WTC11 (cell line): Measurements from ENCODE around the gene KCTD16. TPM values are rescaled to one million over a fixed set of nuclear protein-coding genes. Genes with fewer than 3 reads are reported as not detected.

Experiments
- ATAC-seq: fragments of 200-7000 bp; cut with Tn5 transposase; 2 replicates; pipeline ENCODE4 v1.10.0; 2021; ENCODE audit warnings: mild to moderate bottlenecking, moderate library complexity
- CTCF ChIA-PET: fragments of 300-600 bp; sonication (Branson Sonifier 250); formaldehyde crosslinking; loops from one replicate; lab custom pipeline; 2021; ENCODE audit warnings: antibody characterized with exemption; lab: Charles Lee
- POLR2A ChIA-PET: fragments of 350-600 bp; sonication (Branson Sonifier 250); formaldehyde crosslinking; loops from one replicate; lab custom pipeline; 2021; ENCODE audit warnings: antibody characterized with exemption; lab: Charles Lee
- DNase-seq: peaks from one replicate; pipeline ENCODE4 v3.0.0; 2021; ENCODE audit warnings: low spot score
- H3K27ac Mint-ChIP-seq: 2 replicates; pipeline ENCODE4 v1.8.0; 2021; ENCODE audit warnings: mixed read lengths
- H3K27me3 Mint-ChIP-seq: 2 replicates; pipeline ENCODE4 v1.8.0; 2021; ENCODE audit warnings: low read depth, mild to moderate bottlenecking, moderate library complexity, mixed read lengths
- H3K36me3 Mint-ChIP-seq: 2 replicates; pipeline ENCODE4 v1.8.0; 2021; ENCODE audit warnings: mixed read lengths
- H3K4me1 Mint-ChIP-seq: 2 replicates; pipeline ENCODE4 v1.8.0; 2022; ENCODE audit warnings: mixed read lengths
- H3K4me3 Mint-ChIP-seq: 2 replicates; pipeline ENCODE4 v1.8.0; 2021; ENCODE audit warnings: mild to moderate bottlenecking, moderate library complexity, mixed read lengths
- H3K9me3 Mint-ChIP-seq: 2 replicates; pipeline ENCODE4 v1.8.0; 2021; ENCODE audit warnings: mixed read lengths
- CREM ChIP-seq: sonication (generic); formaldehyde crosslinking; IDR thresholded peaks from 2 replicates; pipeline ENCODE4 v1.8.1; 2022; ENCODE audit warnings: mild to moderate bottlenecking, missing genetic modification reagents, moderate library complexity
- E2F4 ChIP-seq: sonication (generic); formaldehyde crosslinking; IDR thresholded peaks from 2 replicates; pipeline ENCODE4 v1.8.1; 2022; ENCODE audit warnings: low read depth, mild to moderate bottlenecking, moderate library complexity, missing genetic modification reagents, borderline replicate concordance
- ELF4 ChIP-seq: sonication (generic); formaldehyde crosslinking; IDR thresholded peaks from 2 replicates; pipeline ENCODE4 v1.8.1; 2022; ENCODE audit warnings: low read depth, mild to moderate bottlenecking, moderate library complexity, missing genetic modification reagents
- ESRRA ChIP-seq: sonication (generic); formaldehyde crosslinking; IDR thresholded peaks from 2 replicates; pipeline ENCODE4 v1.8.1; 2022; ENCODE audit warnings: mild to moderate bottlenecking, missing genetic modification reagents, borderline replicate concordance
- FOXJ3 ChIP-seq: sonication (generic); formaldehyde crosslinking; IDR thresholded peaks from 2 replicates; pipeline ENCODE4 v1.9.0; 2021; ENCODE audit warnings: missing genetic modification reagents, mild to moderate bottlenecking, borderline replicate concordance
- FOXP1 ChIP-seq: sonication (generic); formaldehyde crosslinking; IDR thresholded peaks from 2 replicates; pipeline ENCODE4 v1.8.0; 2022; ENCODE audit warnings: missing genetic modification reagents, mild to moderate bottlenecking, moderate library complexity, borderline replicate concordance
- JAZF1 ChIP-seq: fragments of 250-450 bp; sonication (Bioruptor Pico); IDR thresholded peaks from 2 replicates; pipeline ENCODE4 v1.9.0; 2021; ENCODE audit warnings: moderate library complexity, mild to moderate bottlenecking, inconsistent platforms
- KAT7 ChIP-seq: sonication (generic); formaldehyde crosslinking; IDR thresholded peaks from 2 replicates; pipeline ENCODE4 v1.8.1; 2023; ENCODE audit warnings: missing genetic modification reagents, mild to moderate bottlenecking, borderline replicate concordance
- MXD4 ChIP-seq: fragments of 250-450 bp; sonication (Bioruptor Pico); IDR thresholded peaks from 2 replicates; pipeline ENCODE4 v1.8.0; 2021; ENCODE audit warnings: mild to moderate bottlenecking, moderate library complexity, borderline replicate concordance
- NFATC4 ChIP-seq: fragments of 250-450 bp; sonication (Bioruptor Pico); IDR thresholded peaks from 2 replicates; pipeline ENCODE4 v1.9.0; 2021; ENCODE audit warnings: mild to moderate bottlenecking
- PREB ChIP-seq: sonication (generic); formaldehyde crosslinking; IDR thresholded peaks from 2 replicates; pipeline ENCODE4 v1.8.1; 2022; ENCODE audit warnings: mild to moderate bottlenecking, missing genetic modification reagents, moderate library complexity, borderline replicate concordance
- STAT6 ChIP-seq: sonication (generic); formaldehyde crosslinking; conservative IDR thresholded peaks from 2 replicates; pipeline ENCODE4 v1.8.1; 2023; ENCODE audit warnings: mild to moderate bottlenecking, low read depth, missing genetic modification reagents, moderate library complexity
- TCF7 ChIP-seq: sonication (generic); formaldehyde crosslinking; IDR thresholded peaks from 2 replicates; pipeline ENCODE4 v1.8.0; 2022; ENCODE audit warnings: mild to moderate bottlenecking, low read depth, missing genetic modification reagents, moderate library complexity
- ZNF121 ChIP-seq: sonication (generic); formaldehyde crosslinking; IDR thresholded peaks from 2 replicates; pipeline ENCODE4 v1.8.0; 2023; ENCODE audit warnings: missing genetic modification reagents
- ZNF219 ChIP-seq: sonication (generic); formaldehyde crosslinking; IDR thresholded peaks from 2 replicates; pipeline ENCODE4 v1.8.0; 2023; ENCODE audit warnings: missing genetic modification reagents, mild to moderate bottlenecking, borderline replicate concordance
- ZNF232 ChIP-seq: sonication (generic); formaldehyde crosslinking; IDR thresholded peaks from 2 replicates; pipeline ENCODE4 v1.8.0; 2022; ENCODE audit warnings: mild to moderate bottlenecking, missing genetic modification reagents
- ZNF317 ChIP-seq: sonication (generic); formaldehyde crosslinking; IDR thresholded peaks from 2 replicates; pipeline ENCODE4 v1.8.1; 2023; ENCODE audit warnings: low read depth, mild to moderate bottlenecking, moderate library complexity, missing genetic modification reagents, borderline replicate concordance
- ZNF396 ChIP-seq: fragments of 250-450 bp; sonication (Bioruptor Pico); IDR thresholded peaks from 2 replicates; pipeline ENCODE4 v1.8.0; 2021; ENCODE audit warnings: mild to moderate bottlenecking, moderate library complexity, borderline replicate concordance
- ZNF425 ChIP-seq: fragments of 250-450 bp; sonication (Bioruptor Pico); conservative IDR thresholded peaks from 2 replicates; pipeline ENCODE4 v1.9.0; 2021; ENCODE audit warnings: mild to moderate bottlenecking
- ZNF512 ChIP-seq: sonication (generic); formaldehyde crosslinking; IDR thresholded peaks from 2 replicates; pipeline ENCODE4 v1.8.1; 2022; ENCODE audit warnings: missing genetic modification reagents, borderline replicate concordance
- total RNA-seq: library from RNA; stranded (reverse); gene quantifications from 3 replicates; pipeline ENCODE4 v1.2.3, GENCODE V29; 2021

The KCTD16 gene
- total RNA-seq, 1 experiment from 2014 or later = 0.20 TPM

GRCh38 chr5:144191531-144191930 is 20.9 kb downstream of the KCTD16 start:
- no peaks in the 10 kb centered on the region for H3K36me3 Mint-ChIP-seq
- H3K4me1 Mint-ChIP-seq = no peaks in the 10 kb centered on the region
- CTCF ChIA-PET = interaction anchor here (0.6 kb wide), 1 partner anchor 1645 kb away, joined by 3 read pairs; no protein-coding TSS in a partner anchor
- H3K27me3 Mint-ChIP-seq = no peaks in the 10 kb centered on the region
- no peak overlapping the region for H3K27ac Mint-ChIP-seq
- POLR2A ChIA-PET = no interaction called here
- H3K9me3 Mint-ChIP-seq = no peaks in the 10 kb centered on the region
- TF ChIP-seq ZNF396 (CRISPR knock-in tag) (no peak), ZNF425 (CRISPR knock-in tag) (no peak), PREB (no peak), MXD4 (CRISPR knock-in tag) (no peak), ZNF121 (CRISPR knock-in tag) (no peak), ELF4 (CRISPR knock-in tag) (no peak), STAT6 (no peak), ZNF317 (CRISPR knock-in tag) (no peak)
- ATAC-seq (no peak), DNase-seq (no peak)
- H3K4me3 Mint-ChIP-seq = no peak overlapping the region

GRCh38 chr5:144191998-144192397 is 21.3 kb downstream of the KCTD16 start:
- DNase-seq (no peak), ATAC-seq (peak; percentile 87)
- no peak for TF ChIP-seq KAT7
- no peak for TF ChIP-seq TCF7 (CRISPR knock-in tag)
- no peak for TF ChIP-seq JAZF1 (CRISPR knock-in tag)
- TF ChIP-seq FOXP1 (CRISPR knock-in tag) = no peak
- no peak for TF ChIP-seq ZNF232
- TF ChIP-seq ESRRA (CRISPR knock-in tag) = no peak
- no peak for TF ChIP-seq CREM
- no peak for TF ChIP-seq ZNF219 (CRISPR knock-in tag)
- Mint-ChIP-seq H3K9me3 (no peaks in the 10 kb centered on the region), H3K27me3 (no peaks in the 10 kb centered on the region), H3K27ac (no peak overlapping the region), H3K4me1 (no peaks in the 10 kb centered on the region), H3K36me3 (no peaks in the 10 kb centered on the region), H3K4me3 (no peak overlapping the region)
- POLR2A ChIA-PET = no interaction called here
- CTCF ChIA-PET = no interaction called here

- Mint-ChIP-seq H3K27ac (no peak overlapping the region), H3K4me3 (no peak overlapping the region), H3K9me3 (no peaks in the 10 kb centered on the region), H3K27me3 (no peaks in the 10 kb centered on the region), H3K36me3 (no peaks in the 10 kb centered on the region), H3K4me1 (no peaks in the 10 kb centered on the region)
- ChIA-PET POLR2A (no interaction called here), CTCF (interaction anchor here (0.9 kb wide), 1 partner anchor 11 kb away, joined by 4 read pairs; no protein-coding TSS in a partner anchor)
- TF ChIP-seq ZNF512 (CRISPR knock-in tag) (no peak), NFATC4 (CRISPR knock-in tag) (no peak), ESRRA (CRISPR knock-in tag) (no peak), E2F4 (CRISPR knock-in tag) (no peak), FOXJ3 (CRISPR knock-in tag) (no peak)
- ATAC-seq = no peak
- DNase-seq = no peak
Observed at GRCh38 chr5:144192661-144193060, 22.0 kb downstream of the KCTD16 start.
